CD4-positive, alpha-beta T cell treated with Interleukin-21 for 1 hour (primary cell): ENCODE results near the gene YY2.

Experiments
- DNase-seq: peaks from one replicate; pipeline ENCODE4 v3.0.0-alpha.2; 2020

The YY2 gene

DNA sequence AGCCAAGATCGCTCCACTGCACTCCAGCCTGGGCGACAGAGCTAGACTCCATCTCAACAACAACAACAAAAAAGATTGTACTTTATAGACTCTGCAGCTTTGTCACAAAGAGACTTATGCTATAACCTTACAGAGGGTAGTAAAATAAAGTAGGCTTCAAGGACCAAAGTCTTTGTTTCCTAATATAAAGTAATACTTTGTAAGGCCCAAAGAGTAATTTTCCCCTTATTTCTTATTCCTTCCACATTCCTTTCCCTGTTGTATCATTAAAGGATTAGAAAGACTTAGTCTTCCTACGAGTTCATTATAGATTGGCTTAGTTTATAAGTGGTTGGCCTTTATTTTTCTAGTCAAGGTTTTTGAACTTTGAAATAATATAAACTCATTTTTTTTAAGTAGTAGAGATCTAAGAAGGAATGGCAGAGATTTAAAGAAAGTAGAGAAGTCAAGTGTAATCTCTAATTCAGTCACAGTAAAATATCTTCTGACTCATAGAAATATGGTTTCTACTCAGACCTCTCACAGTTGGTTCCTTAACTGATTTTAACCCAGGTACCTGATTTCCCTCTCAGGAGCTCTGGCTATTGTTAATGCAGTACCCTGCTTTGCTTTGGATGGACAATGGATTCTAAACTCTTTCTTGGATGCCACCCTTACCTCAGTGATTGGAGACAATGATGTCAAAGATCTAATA, 26.2 kb downstream of the YY2 start:
- DNase-seq: no peak

DNA sequence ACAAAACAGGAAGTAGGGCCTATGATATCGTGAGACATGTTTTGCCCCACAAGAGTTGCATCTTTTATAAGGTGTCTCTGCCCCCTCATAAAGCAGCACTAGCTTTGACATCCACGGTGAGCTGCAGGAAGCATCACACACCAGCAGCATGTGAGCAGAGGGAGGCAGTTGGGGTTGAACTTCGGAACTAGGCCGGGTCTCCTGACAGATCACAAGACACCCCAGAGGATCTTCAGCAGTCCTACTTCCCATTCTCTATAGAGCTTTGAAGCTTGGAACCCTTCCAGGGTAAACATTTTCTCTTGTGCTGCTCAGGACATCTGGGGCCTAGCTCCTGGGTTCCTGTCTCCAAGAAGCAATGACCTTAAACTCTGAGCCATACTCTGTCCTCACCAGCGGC, 27.5 kb downstream of the YY2 start:
- no peak for DNase-seq

DNA sequence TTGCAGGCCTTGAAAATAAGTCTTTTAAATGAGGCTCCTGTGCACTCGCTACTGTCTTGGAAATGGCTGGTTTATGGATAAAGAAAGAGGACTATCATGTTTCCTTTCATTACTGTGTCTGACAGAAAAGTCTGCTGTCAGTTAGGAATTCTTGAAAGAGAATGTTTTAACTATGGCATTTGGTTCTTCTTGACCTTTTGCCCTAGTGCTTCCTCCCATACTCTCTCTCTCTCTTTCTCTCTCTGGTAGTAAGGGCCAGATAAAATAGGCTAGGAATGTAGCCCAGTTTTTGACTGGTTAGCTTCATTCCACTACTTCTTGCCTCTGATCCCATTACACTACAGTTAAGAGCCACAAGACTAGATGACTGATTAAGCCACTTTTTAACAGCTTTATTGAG, 29.8 kb downstream of the YY2 start:
- no peak for DNase-seq

GRCh38 chrX:21905313-21905712, 49.5 kb downstream of the YY2 start:
- no peak for DNase-seq

- DNase-seq: no peak
These were observed 50.2 kb downstream of the YY2 start for GRCh38 chrX:21905953-21906352.

GRCh38 chrX:21907260-21907659, 51.5 kb downstream of the YY2 start:
- DNase-seq: no peak
